Testis (tissue), 3 donors: ENCODE measurements around the gene MB21D2. TPM values are rescaled to one million over a fixed set of nuclear protein-coding genes. Genes with fewer than 3 reads are reported as not detected.

ENCODE experiments used
- DNase-seq: peaks from one replicate; pipeline ENCODE4 v3.0.0-alpha.2; 2019
- H3K27ac ChIP-seq, 2 donors: fragments of 200-600 bp; sonication (generic); one replicate each; pipeline ENCODE4 v1.5.1; 2019
- H3K27me3 ChIP-seq: fragments of 200-600 bp; sonication (generic); one replicate; pipeline ENCODE4 v1.5.1; 2019
- H3K36me3 ChIP-seq: fragments of 200-600 bp; sonication (generic); one replicate; pipeline ENCODE4 v1.5.1; 2017; ENCODE audit warnings: low read depth; ENCODE audit errors: missing control alignments
- H3K4me1 ChIP-seq: fragments of 200-600 bp; sonication (generic); one replicate; pipeline ENCODE4 v1.5.1; 2019
- H3K4me3 ChIP-seq, 2 donors: fragments of 200-600 bp; sonication (generic); one replicate each; pipeline ENCODE4 v1.5.1; 2017 to 2019
- H3K9me3 ChIP-seq: fragments of 200-600 bp; sonication (generic); one replicate; pipeline ENCODE4 v1.5.1; 2017
- CTCF ChIP-seq, 3 experiments: fragments of 450-650 bp in 2 of 3; fragments of 200-600 bp in 1 of 3; sonication (generic) in 1 of 3; IDR thresholded peaks; one replicate each; pipeline ENCODE4 v1.5.1; 2016 to 2019; ENCODE audit warnings: antibody characterized with exemption in 3 of 3, mild to moderate bottlenecking in 2 of 3, moderate library complexity in 1 of 3
- POLR2A ChIP-seq: fragments of 450-650 bp; IDR thresholded peaks from one replicate; pipeline ENCODE4 v1.6.1; 2017; ENCODE audit warnings: antibody characterized with exemption, mild to moderate bottlenecking, moderate library complexity
- WGBS, 2 donors: methylation state at CpG; one replicate each; pipeline ENCODE4 v1.1.5; 2018; 5-methylcytosine and 5-hydroxymethylcytosine counted together
- intact Hi-C: fragments of 100-400 bp; cut with DNase I; formaldehyde crosslinking; loops from one replicate; pipeline ENCODE4 v1.15.1; 2023; ENCODE audit warnings: low total_unique reads
- polyA plus RNA-seq: library from polyadenylated mRNA; stranded (reverse); fragments of 350-450 nt; fragmentation: Illumina TruSeq; extraction: RNeasy Lipid Tissue Mini Kit (QIAGEN cat#74804); gene quantifications from one replicate; pipeline ENCODE4 v1.2.3, GENCODE V29; 2014; ENCODE audit warnings: low read depth, low replicate concordance; ENCODE audit not compliant: insufficient read depth
- total RNA-seq, 2 donors: library from RNA; depleted of rRNA; stranded (reverse); fragments of >200 nt; gene quantifications; one replicate each; pipeline ENCODE4 v1.2.3, GENCODE V29; 2016

MB21D2 gene
- total and polyA plus RNA-seq, 3 donors from 2014 or later: 13.4 to 29.2 (median 23.9) TPM

DNA sequence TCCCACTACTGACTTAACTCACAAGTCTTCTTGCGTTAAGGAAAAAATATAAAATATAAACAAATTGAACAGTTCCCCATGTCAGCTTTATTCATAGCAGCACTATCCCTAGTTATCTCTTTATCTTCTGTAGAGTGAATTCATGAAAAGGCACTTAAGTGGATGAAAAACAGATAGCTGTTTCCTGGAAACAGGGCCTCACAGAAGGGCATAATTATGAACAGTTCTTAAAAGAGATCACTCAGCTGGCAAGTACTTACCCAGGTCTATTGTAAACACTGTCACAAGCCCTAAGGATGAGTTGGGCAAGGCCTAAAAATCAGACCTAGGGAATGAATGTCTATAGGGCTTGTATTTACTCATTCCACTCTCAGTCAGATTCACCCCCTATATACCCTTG is 10.7 kb downstream of the MB21D2 start:
- no peaks in the 10 kb centered on the region for H3K27me3 ChIP-seq
- no peak for TF ChIP-seq POLR2A
- TF ChIP-seq CTCF (IDR thresholded peaks at IDR 0.05): no peak
- H3K27ac ChIP-seq: no peak overlapping the region
- DNase-seq: no peak
- intact Hi-C loops: no loop called here
- H3K4me3 ChIP-seq: no peak overlapping the region
- no peaks in the 10 kb centered on the region for H3K9me3 ChIP-seq
- 88 to 98% methylated on average over 1 of the region's 1 CpG for WGBS, 2 donors
- peaks cover 5% of the 10 kb centered on the region for H3K4me1 ChIP-seq
- H3K36me3 ChIP-seq: no peaks in the 10 kb centered on the region

DNA sequence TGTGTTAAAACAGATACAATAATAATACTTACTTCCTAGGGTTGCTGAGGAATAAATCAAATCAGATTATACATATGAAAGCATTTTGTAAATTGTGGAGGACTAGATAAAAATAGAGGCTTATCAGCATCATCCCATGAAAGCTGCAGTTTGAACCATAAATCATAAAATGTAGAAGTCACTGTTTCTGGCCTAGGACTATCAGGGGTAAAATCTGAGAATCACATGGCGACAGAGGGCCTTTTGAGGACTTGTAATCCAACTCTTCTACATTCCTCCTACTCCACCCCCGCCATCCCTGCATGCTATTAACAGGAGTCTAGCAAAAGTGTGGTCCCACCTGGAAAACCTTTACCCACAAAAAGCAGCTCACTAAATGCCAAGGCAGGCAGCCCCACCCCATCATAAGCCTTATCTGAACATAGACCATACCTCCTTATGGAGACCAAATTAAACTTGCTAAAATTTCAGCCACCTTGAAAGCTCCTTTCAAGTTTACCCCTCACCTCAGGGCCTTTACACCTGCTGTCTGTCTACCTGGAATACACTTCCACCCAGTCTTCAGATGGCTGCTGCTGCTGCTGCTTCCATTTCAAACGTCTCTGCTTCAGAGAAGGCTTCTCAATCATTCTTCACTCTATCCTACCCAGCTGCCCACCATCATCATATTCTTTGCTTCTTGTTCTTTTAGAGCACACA is 11.5 kb downstream of the MB21D2 start:
- WGBS, 2 donors: 78 to 85% methylated on average over 3 of the region's 3 CpGs
- no peaks in the 10 kb centered on the region for H3K4me1 ChIP-seq
- H3K27ac ChIP-seq: no peak overlapping the region
- no peak overlapping the region for H3K4me3 ChIP-seq
- no peak for DNase-seq
- H3K27me3 ChIP-seq: no peaks in the 10 kb centered on the region
- H3K36me3 ChIP-seq: no peaks in the 10 kb centered on the region
- no peak for TF ChIP-seq POLR2A
- no peaks in the 10 kb centered on the region for H3K9me3 ChIP-seq
- intact Hi-C loops: no loop called here

DNA sequence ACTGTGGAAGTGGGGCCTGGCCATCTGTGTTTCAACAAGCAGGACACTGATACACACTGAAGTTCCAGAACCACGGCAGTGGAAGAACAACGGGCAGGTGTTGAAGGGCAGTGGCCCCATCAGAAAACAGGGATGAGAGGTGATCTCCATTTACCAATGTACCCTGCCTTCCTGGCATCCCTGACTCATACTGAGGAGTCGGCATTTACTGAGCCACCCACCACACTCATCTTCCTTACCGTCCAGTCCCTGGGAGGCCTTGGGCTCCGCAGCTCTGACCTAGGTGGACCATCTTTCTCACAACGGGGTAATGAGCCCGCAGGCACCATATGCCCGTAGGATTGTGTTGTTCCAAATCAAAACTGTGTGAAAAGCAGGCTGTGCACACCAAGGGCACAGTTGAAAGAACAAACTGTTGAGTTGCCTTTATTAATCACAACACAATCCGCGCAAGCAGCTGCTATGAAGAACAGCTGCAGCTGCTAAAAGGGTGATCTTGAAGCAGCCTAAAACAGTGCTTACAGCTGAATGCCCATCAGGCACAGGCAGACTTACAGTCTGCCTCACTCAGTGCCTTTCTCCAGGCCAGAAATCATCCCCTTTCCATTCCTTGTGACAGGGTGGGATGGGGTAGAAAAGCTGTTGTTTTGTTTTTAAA is 12.9 kb downstream of the MB21D2 start:
- DNase-seq: no peak
- intact Hi-C loops: no loop called here

DNA sequence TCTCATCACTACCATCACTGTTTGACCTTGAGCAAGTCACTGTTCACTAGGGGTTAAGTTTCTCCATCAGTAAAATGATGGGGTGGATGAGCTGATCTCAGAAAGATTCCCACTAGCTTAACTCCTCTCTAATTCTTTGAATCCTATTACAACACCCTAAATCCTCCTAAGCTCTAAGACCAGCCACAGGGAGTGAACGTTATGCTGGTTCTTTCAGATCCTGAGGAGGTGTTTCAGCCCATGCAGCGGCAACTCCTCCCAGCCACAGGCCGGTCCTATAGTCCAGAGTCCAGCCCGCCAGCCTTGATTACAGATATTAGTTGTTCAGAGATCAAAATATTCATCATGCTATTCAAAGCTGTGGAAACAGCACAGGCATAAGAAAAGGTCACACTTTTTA is 15.1 kb downstream of the MB21D2 start:
- no peaks in the 10 kb centered on the region for H3K36me3 ChIP-seq
- H3K4me3 ChIP-seq: no peak overlapping the region
- no peaks in the 10 kb centered on the region for H3K4me1 ChIP-seq
- no peak overlapping the region for H3K27ac ChIP-seq
- DNase-seq: no peak
- TF ChIP-seq POLR2A (no peak), CTCF (IDR thresholded peaks at IDR 0.05) (no peak)
- intact Hi-C loops: no loop called here
- no peaks in the 10 kb centered on the region for H3K9me3 ChIP-seq
- WGBS, 2 donors: 77 to 91% methylated on average over 4 of the region's 4 CpGs
- no peaks in the 10 kb centered on the region for H3K27me3 ChIP-seq

More for the DNA sequence above, 12.9 kb downstream of the MB21D2 start:
- TF ChIP-seq CTCF (IDR thresholded peaks at IDR 0.05): no peak
- TF ChIP-seq POLR2A: no peak
- H3K9me3 ChIP-seq: no peaks in the 10 kb centered on the region
- no peaks in the 10 kb centered on the region for H3K36me3 ChIP-seq
- H3K27me3 ChIP-seq: no peaks in the 10 kb centered on the region
- no peaks in the 10 kb centered on the region for H3K4me1 ChIP-seq
- H3K27ac ChIP-seq: no peak overlapping the region
- WGBS, 2 donors: 85 to 94% methylated on average over 10 of the region's 10 CpGs
- H3K4me3 ChIP-seq: no peak overlapping the region

- 83 to 96% methylated on average over 1 of the region's 1 CpG for WGBS, 2 donors
- TF ChIP-seq POLR2A (no peak), CTCF (IDR thresholded peaks at IDR 0.05) (no peak)
- no peak for DNase-seq
- Histone ChIP-seq H3K9me3 (no peaks in the 10 kb centered on the region), H3K4me1 (no peaks in the 10 kb centered on the region), H3K36me3 (no peaks in the 10 kb centered on the region), H3K4me3 (no peak overlapping the region), H3K27ac (no peak overlapping the region), H3K27me3 (no peaks in the 10 kb centered on the region)
- intact Hi-C loops: no loop called here
Observed at GRCh38 chr3:192901435-192901834, 16.2 kb downstream of the MB21D2 start.
